Thymus (tissue), 11 donors: Measurements from ENCODE around the gene OR5AU1. TPM values are rescaled to one million over a fixed set of nuclear protein-coding genes. Genes with fewer than 3 reads are reported as not detected.

Experiments used
- DNase-seq, 9 donors: peaks; one replicate each; pipeline ENCODE4 v3.0.0-alpha.2; 2013; ENCODE audit warnings: low spot score in 9 of 9, low read depth in 6 of 9, missing footprints in 1 of 9
- H3K27ac ChIP-seq, 2 donors: one replicate each; pipeline ENCODE4 v1.5.1; 2013; ENCODE audit warnings: control low read depth in 1 of 2, low read depth in 1 of 2, low read length in 1 of 2, mild to moderate bottlenecking in 1 of 2, moderate library complexity in 1 of 2
- H3K27me3 ChIP-seq, 2 donors: one replicate each; pipeline ENCODE4 v1.5.1; 2013; ENCODE audit warnings: low read length in 1 of 2; ENCODE audit not compliant: control insufficient read depth in 2 of 2, insufficient read depth in 1 of 2
- H3K36me3 ChIP-seq, 2 donors: one replicate each; pipeline ENCODE4 v1.5.1; 2013; ENCODE audit warnings: low read length in 1 of 2, mild to moderate bottlenecking in 1 of 2, moderate library complexity in 1 of 2; ENCODE audit not compliant: control insufficient read depth in 2 of 2, insufficient read depth in 2 of 2
- H3K4me1 ChIP-seq, 2 donors: one replicate each; pipeline ENCODE4 v1.5.1; 2013; ENCODE audit warnings: low read length in 2 of 2; ENCODE audit not compliant: control insufficient read depth in 2 of 2, insufficient read depth in 2 of 2
- H3K4me3 ChIP-seq, 2 donors: one replicate each; pipeline ENCODE4 v1.5.1; 2013; ENCODE audit warnings: low read length in 2 of 2, control low read depth in 1 of 2, mild to moderate bottlenecking in 1 of 2
- H3K9me3 ChIP-seq, 2 donors: one replicate each; pipeline ENCODE4 v1.5.1; 2013; ENCODE audit warnings: low read length in 1 of 2, mild to moderate bottlenecking in 1 of 2; ENCODE audit not compliant: control insufficient read depth in 2 of 2, insufficient read depth in 1 of 2
- WGBS: extraction: QIAGEN DNeasy Blood & Tissue Kit; methylation state at CpG from one replicate; pipeline ENCODE4 v1.1.7; 2013; 5-methylcytosine and 5-hydroxymethylcytosine counted together
- polyA plus RNA-seq: library from polyadenylated mRNA; stranded (reverse); fragments of 200-250 nt; gene quantifications from one replicate; pipeline ENCODE4 v1.2.3, GENCODE V29; 2013
- total RNA-seq: library from RNA; stranded (reverse); fragments of 120-200 nt; gene quantifications from one replicate; pipeline ENCODE4 v1.2.4, GENCODE V29; 2013
- donor health status: healthy.

Gene OR5AU1
- total and polyA plus RNA-seq, 2 donors = 0.05 TPM; not detected in 1

DNA sequence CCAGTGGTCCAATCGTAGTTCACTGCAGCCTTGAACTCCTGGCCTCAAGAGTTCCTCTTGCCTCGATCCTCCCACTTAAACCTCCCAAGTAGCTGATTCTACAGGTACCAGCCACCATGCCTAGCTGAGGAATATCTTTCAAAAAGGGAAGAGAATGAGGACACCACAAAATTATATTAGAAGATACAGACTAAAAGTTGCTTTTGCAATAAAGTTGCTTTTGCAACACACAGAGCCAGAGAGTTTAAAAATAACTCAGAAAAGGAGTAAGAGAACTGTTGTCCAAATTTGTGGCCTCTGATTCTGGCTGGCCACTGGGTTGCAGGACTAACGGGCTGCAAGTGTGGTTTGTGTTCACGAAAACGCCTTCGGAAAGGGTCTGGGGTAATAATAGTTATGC is 35.2 kb downstream of the OR5AU1 start:
- no peak for DNase-seq
- WGBS = 87% methylated on average over 6 of the region's 6 CpGs

DNA sequence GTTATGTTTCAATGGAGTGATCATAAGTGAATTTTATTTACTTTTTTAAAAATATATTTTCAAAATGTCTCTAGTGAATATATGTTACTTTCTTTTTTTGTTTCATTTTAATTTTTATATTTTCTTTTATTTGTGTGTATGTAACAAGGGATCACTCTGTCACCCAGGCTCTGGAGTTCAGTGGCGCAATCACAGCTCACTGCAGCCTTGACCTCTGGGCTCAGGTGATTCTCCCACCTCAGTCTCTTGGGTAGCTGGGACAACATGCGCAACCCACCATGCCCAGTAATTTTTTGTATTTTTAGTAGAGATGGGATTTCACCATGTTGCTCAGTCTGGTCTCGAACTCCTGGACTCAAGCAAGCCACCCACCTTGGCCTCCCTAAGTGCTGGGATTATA is 36.9 kb downstream of the OR5AU1 start:
- Histone ChIP-seq H3K4me1 (no peaks in the 10 kb centered on the region), H3K36me3 (no peaks in the 10 kb centered on the region), H3K27me3 (no peaks in the 10 kb centered on the region), H3K27ac (no peak overlapping the region), H3K4me3 (no peak overlapping the region), H3K9me3 (no peaks in the 10 kb centered on the region)
- DNase-seq = no peak
- WGBS = 98% methylated on average over 3 of the region's 3 CpGs

More for the DNA sequence above, 35.2 kb downstream of the OR5AU1 start:
- no peaks in the 10 kb centered on the region for H3K9me3 ChIP-seq
- no peak overlapping the region for H3K4me3 ChIP-seq
- no peak overlapping the region for H3K27ac ChIP-seq
- H3K27me3 ChIP-seq = no peaks in the 10 kb centered on the region
- H3K36me3 ChIP-seq = no peaks in the 10 kb centered on the region
- no peaks in the 10 kb centered on the region for H3K4me1 ChIP-seq

DNA sequence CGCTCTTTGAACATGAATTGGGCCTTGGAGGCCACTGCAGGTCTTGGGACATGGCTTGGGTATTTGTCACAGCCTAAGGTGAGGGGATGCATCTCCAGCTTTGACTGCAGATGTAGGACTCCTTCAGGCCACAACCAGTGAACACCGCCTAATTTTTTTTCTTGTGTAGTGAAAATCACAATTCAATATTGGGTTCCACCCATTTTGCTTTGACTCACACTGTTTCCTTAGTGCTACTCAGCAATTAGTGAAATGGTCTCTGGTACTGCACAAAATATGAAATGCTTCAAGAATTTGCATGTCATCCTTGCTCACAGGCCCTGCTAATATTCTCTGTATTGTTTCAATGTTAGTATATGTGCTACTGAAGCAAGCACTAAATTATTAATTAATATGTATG is 42.5 kb downstream of the OR5AU1 start:
- H3K36me3 ChIP-seq = no peaks in the 10 kb centered on the region
- no peak overlapping the region for H3K27ac ChIP-seq
- H3K9me3 ChIP-seq = no peaks in the 10 kb centered on the region
- DNase-seq = no peak
- H3K27me3 ChIP-seq = no peaks in the 10 kb centered on the region
- no peak overlapping the region for H3K4me3 ChIP-seq
- WGBS = 96% methylated on average over 2 of the region's 2 CpGs
- H3K4me1 ChIP-seq = no peaks in the 10 kb centered on the region

DNA sequence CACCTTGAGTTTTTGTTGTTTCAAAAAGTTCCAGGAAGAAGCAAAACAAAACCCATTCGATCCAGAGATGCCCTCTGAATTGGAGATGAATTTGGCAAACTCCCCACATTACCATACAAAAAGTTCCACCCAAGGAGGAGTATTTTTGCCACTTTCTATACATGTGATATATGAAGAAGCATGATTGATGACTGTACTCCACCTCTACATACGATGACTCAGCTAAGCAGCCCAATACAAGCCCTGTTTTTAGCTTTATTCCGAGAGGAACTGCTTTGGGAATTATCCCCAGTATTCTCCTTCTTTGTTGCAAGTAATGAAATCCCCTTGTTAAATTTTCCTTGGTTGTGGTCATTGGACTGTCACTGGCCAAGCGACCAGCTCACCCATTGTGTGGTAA is 43.6 kb downstream of the OR5AU1 start:
- no peak overlapping the region for H3K4me3 ChIP-seq
- no peak for DNase-seq
- no peak overlapping the region for H3K27ac ChIP-seq
- H3K9me3 ChIP-seq = no peaks in the 10 kb centered on the region
- no peaks in the 10 kb centered on the region for H3K36me3 ChIP-seq
- peaks cover 0 to 1% of the 10 kb centered on the region in 2 donors for H3K4me1 ChIP-seq
- 95% methylated on average over 4 of the region's 4 CpGs for WGBS
- no peaks in the 10 kb centered on the region for H3K27me3 ChIP-seq

DNA sequence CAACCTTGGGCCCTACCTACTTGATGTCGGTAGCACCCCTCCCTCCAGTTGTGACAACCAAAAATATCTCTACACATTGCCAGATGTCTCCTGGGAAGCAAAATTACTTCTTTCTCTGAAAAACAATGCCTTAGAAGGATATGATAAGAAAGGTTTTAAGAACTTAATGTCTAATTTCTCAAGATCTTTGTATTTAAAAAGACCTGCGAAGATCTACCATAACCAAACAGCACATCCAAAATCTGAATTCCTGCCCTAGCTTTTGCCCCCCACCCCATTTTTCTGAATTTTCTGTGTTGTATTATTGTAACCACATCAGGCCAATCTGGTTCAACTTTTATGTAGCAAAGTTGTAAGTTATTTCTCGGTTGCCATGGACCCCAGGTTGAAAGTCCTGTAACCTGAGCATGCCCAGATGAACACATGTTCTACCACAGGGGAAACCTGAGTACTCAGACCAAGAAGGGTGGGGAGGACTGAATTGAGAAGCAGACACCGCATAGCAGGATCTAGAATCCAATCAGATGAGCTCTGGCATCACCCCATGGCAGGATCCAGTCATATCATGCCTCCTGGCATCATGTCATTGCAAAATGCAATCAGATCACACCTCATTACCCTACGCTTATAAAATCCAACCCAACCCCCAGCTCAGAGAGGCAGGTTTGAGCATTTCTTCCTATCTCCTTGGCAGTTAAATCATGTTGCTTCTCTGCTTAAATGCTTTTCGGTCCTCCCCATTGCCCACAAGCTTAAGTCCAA is 46.3 kb downstream of the OR5AU1 start:
- Histone ChIP-seq H3K4me3 (no peak overlapping the region), H3K36me3 (no peaks in the 10 kb centered on the region), H3K4me1 (peaks cover 3 to 16% of the 10 kb centered on the region in 2 donors), H3K9me3 (no peaks in the 10 kb centered on the region), H3K27me3 (no peaks in the 10 kb centered on the region), H3K27ac (no peak overlapping the region)
- WGBS = 90% methylated on average over 6 of the region's 6 CpGs
- DNase-seq = no peak

DNA sequence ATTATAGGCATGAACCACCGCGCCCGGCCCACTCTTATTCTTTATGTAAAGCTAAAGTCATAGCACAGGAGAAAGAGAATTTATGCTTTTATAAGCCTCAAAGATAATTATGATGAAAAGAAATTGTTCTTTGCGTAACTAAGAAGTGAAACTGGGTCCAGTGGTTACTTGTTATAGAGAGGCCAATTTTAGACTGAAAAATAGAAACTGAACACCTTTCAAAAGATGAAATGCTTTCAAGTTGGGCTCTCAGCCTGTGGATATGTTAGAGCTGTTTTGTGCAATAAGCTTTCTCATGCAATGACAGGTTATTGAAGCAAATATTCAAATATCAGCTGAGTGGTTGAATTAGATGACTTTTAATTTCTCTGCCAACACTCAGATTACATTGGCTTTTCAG is 47.1 kb downstream of the OR5AU1 start:
- H3K4me3 ChIP-seq = no peak overlapping the region
- H3K27ac ChIP-seq = no peak overlapping the region
- no peaks in the 10 kb centered on the region for H3K27me3 ChIP-seq
- peaks cover 4 to 19% of the 10 kb centered on the region in 2 donors for H3K4me1 ChIP-seq
- no peak for DNase-seq
- H3K9me3 ChIP-seq = no peaks in the 10 kb centered on the region
- H3K36me3 ChIP-seq = no peaks in the 10 kb centered on the region
- WGBS = 97% methylated on average over 4 of the region's 4 CpGs

DNA sequence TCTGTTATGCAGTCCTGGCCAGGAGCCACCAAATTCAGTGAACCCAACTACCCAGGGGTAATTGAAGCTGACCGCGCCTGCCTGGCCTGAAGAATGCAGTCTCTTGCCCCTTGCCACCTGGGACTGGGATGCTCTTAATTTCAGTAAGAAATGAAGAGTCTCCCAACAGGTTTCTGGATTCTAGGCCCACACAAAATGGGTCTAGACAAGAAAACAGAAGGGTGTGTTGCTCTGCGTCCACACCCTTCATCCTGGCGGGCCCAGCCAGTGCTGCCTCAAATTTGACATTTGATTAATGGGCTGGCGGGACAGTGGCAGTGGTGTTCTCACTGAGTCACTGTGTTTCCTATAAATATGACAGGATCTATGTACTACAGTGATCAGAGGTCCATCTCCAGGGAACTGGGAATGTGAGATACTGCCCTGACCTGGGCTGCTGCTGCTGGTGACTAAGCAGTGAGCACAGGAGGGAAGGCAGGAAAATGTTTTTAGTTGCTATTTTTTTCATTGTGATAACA is 48.5 kb downstream of the OR5AU1 start:
- H3K4me3 ChIP-seq = no peak overlapping the region
- DNase-seq = no peak
- no peaks in the 10 kb centered on the region for H3K36me3 ChIP-seq
- H3K9me3 ChIP-seq = no peaks in the 10 kb centered on the region
- 93% methylated on average over 5 of the region's 5 CpGs for WGBS
- H3K4me1 ChIP-seq = peaks cover 13 to 30% of the 10 kb centered on the region in 2 donors
- H3K27me3 ChIP-seq = no peaks in the 10 kb centered on the region
- no peak overlapping the region for H3K27ac ChIP-seq

DNA sequence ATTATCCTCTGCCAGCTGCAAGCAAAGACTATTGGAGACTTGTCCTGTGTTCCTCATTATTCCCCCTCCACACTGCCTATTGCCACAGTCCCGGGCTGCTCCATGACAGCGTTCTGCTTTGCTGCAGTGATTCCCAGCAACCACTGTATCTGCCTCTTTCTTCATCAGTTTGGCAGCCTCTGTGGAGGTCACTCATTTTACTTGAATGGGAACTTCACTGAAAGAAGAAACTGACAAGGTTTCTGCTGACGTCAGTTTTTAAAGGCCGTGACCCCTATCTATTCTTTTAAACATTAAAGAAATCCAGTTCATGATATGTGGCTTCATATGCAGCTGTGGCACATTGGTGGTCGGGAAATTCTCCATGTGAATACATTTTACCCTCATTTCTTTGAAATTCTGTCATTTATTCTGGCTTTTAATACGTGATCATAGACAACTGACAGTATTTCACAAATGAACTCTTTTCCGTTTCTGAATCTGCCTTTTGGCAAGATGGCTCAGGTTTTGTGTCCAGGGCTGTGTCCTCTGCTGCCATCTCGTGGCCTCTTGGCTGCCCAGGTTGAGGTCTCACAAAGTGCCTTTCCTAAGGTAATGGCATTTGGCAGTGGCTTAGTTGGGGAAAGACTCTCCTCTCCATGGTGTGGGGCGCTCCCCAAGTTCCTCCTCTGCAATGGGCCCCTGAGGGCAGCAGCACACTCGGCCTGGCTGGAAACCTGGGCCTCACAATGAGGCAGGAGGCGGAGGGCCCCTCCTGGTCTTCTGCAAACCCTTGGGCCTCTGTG is 49.2 kb downstream of the OR5AU1 start:
- Histone ChIP-seq H3K4me3 (no peak overlapping the region), H3K36me3 (no peaks in the 10 kb centered on the region)

DNA sequence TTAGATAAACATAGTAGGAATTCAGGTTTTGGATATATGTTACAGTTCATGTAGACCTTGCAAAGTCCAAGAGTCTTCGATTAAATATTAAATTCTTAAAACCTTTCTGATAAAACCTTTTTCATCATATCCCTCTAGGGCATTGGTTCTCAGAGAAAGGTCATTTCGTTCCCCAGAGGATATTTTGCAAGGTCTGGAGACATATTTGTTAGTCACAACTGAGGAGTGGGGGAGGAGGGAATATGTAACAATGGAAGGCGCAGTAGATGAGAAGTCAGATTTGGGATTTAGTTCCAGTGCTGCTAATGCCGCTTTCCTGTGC is 49.7 kb downstream of the OR5AU1 start:
- no peak for DNase-seq
- Histone ChIP-seq H3K27me3 (no peaks in the 10 kb centered on the region), H3K9me3 (no peaks in the 10 kb centered on the region), H3K27ac (no peak overlapping the region), H3K4me3 (no peak overlapping the region), H3K36me3 (no peaks in the 10 kb centered on the region), H3K4me1 (peaks cover 15 to 40% of the 10 kb centered on the region in 2 donors)
- WGBS = 94% methylated on average over 4 of the region's 4 CpGs

More for the DNA sequence above, 49.2 kb downstream of the OR5AU1 start:
- Histone ChIP-seq H3K27ac (peak overlapping the region in 1 of 2 donors; percentile 4), H3K27me3 (no peaks in the 10 kb centered on the region), H3K4me1 (peaks cover 15 to 36% of the 10 kb centered on the region in 2 donors), H3K9me3 (no peaks in the 10 kb centered on the region)
- WGBS = 47% methylated on average over 11 of the region's 11 CpGs
- peak in 7 of 9 donors; percentile 52 to 87 (median 72) for DNase-seq
